Fibroblast of gingiva (primary cell): Measurements from ENCODE around the gene TANC1.
"Not testable (repeated sequence)": the region's sequence is repeated elsewhere in the genome, so short reads cannot be mapped to it uniquely, and the experiment has no call there.

Source experiments
- DNase-seq: peaks from one replicate; pipeline ENCODE4 v3.0.0-alpha.2; 2011; ENCODE audit warnings: low read depth

TANC1 gene

DNA sequence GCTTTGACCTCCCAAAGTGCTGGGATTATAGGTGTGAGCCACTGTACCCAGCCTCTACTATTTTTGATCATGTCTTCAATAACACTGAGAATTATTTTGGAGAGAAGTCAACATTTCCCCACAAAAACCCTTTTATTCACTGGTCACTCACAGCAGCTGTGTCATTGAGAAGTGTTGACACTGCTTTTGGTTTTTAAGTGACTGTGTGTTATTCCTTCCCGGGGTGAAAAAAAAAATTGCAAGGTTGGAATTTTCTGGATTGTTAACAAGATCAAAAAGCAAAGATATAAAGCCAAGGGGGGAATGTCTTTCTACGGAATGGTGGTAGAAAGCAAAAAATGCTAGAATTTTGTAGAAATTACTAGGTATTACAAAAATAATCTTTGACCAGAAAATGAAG is 61.5 kb downstream of the TANC1 start:
- DNase-seq = no peak

DNA sequence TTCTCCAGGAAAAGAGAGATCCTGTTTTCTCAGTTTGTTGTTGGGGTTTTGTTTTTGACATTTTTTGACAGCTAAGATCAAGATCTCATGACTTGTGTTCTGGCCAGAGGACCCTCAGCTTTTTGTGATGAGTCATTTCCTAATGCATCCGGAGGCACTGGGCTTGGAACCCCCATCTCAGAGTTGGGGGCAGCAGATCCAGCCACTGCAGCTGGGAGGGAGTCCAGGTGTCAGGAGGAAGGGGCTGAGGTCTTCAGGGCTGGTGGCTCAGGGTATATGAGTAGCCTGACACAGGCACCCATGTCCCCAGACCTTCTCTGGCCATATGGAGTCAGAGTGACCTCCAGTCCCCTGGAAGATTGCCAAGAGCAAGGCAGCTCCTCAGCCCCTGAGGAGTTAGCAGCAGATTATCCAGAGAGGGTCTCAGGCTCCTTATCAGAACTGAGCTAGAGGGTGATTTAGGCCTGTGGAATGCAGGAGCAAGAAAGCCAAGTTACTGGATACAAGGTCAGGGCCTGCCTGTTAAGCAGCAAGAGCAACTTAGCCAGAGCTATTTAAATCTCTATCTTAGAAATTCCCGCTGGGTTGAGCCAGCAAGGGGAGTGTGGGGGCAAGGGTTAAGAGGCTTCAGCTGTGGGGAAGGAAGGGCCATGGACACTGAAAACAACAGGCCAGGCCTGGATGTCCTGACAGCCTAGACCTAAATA is 62.4 kb downstream of the TANC1 start:
- peak; percentile 80 for DNase-seq

DNA sequence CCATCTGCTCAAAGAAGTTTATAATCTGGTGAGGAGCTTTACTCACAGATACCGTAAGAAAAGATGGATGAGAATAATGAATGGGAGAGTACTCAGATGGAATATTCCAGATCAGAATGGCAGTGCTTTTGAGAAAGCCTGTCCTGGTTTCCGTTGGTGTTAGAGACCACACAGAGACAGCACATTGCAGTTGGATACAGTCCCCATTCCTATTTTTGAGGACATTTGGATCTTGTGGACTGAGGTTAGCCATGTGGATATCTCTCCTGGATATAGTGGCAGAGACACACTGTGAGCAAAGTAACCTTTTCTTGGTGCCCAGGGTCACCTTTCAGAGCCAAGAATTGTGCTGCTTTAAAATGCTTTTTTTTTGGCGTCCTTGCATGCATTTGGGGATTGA is 63.7 kb downstream of the TANC1 start:
- no peak for DNase-seq

DNA sequence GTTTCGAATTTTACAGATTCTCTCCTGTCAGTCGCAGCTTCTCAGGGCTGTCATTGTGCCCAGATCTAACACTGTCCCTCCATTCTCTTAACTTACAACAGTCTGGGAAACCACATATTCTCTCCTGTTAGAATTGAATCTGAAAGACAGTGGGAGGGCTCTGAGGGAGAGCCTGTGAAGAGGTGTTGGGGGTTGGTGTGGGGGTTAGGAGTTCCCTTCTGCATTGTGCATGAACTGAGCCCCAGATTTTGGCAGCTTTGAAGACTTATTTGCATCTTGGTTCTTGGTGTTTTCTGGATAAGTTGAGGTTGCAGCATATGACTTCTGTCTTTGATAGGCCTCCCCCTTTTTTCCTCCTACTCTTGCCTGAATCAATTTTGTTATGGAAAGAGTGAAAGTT is 64.1 kb downstream of the TANC1 start:
- no peak for DNase-seq

DNA sequence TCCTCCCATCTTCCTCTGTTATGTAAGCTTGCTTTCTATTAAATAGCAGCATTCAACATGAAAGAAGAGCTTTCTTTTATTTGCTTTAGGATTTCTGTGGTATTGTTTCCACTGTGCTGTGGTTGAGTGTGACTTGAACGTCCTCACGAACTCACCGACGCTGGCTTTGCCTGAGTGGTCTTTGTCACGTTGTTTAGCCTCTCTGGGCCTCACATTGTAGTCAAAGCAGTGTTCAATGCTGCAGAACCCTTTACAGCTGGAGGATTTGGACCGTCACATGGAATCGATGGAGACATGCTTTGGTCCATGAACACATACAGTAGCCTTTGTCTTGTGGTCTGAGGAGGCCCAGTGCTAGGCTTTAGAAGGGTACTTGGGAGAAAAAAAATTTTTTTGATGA is 66.3 kb downstream of the TANC1 start:
- no peak for DNase-seq

GRCh38 chr2:159035790-159036411 is 67.5 kb downstream of the TANC1 start:
- no peak for DNase-seq

GRCh38 chr2:159036461-159036860 is 68.0 kb downstream of the TANC1 start:
- not testable (repeated sequence) for DNase-seq

DNA sequence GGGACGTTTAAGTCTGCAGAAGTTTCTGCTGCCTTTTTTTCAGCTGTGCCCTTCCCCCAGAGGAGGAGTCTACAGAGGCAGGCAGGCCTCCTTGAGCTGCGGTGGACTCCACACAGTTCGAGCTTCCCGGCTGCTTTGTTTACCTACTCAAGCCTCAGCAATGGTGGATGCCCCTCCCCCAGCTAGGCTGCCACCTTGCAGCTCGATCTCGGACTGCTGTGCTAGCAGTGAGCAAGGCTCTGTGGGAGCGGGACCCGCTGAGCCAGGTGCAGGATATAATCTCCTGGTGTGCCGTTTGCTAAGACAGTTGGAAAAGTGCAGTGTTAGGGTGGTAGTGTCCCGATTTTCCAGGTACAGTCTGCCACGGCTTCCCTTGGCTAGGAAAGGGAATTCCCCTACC is 72.9 kb downstream of the TANC1 start:
- not testable (repeated sequence) for DNase-seq

DNA sequence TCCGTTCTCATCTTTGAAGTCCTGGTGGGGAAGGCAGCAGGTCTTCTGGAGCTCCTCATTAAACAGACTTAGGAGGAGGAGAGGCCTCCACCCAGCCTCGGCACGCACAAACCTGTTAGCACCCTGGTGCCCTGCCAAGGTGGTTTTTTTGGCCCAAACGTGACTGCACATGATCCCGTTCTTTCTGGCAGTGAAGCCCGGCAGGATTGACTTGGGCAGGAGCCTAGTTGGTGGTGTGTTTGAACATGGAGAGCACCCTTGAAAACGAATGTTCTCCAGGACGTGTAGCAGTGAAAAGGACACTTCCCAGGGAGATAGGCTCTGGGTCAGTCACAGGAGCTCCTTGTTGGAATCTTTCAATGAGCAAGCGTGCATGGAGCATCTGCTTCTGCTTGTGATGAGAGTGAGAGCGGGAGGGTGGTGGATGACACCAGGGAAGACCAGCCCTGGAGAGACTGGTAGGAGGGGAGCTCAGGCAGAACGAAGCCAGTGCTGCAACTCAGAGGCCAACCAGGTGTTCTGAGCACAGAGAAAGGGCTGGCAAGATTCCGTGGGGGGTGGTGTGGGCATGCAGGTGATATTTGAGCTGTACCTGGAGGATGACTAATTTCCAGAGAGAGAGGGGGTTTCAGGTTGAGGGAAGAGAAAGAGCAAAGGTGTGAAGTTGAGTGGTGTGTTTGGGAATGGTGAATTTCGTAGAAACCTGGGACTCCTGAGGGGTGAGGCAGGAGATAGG is 73.8 kb downstream of the TANC1 start:
- DNase-seq = no peak

DNA sequence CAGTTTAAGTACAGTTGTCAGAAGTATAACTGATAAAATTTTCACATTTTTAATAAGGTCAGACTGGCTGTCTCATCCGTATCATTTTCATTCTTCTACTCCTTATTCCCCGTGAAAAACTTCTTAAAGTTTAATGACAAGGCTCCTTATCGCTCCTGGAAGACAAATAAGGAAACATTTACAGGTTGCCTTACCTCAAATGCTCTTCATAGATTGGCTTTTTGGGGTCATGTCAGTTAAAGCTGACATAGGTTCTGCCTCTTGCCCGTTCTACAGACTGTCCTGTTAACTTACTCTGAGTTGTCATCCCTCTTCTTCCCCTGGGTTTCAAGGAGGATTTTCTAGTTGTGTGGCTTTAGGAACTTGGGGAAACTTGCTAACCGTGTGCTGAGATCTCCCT is 75.3 kb downstream of the TANC1 start:
- DNase-seq = no peak

- DNase-seq = peak; percentile 68
Measured at GRCh38 chr2:159044804-159045286, 76.4 kb downstream of the TANC1 start.

- no peak for DNase-seq
Measured at GRCh38 chr2:159045545-159046454, 77.4 kb downstream of the TANC1 start.

- peak; percentile 20 for DNase-seq
Measured at GRCh38 chr2:159046966-159047365, 78.5 kb downstream of the TANC1 start.

DNA sequence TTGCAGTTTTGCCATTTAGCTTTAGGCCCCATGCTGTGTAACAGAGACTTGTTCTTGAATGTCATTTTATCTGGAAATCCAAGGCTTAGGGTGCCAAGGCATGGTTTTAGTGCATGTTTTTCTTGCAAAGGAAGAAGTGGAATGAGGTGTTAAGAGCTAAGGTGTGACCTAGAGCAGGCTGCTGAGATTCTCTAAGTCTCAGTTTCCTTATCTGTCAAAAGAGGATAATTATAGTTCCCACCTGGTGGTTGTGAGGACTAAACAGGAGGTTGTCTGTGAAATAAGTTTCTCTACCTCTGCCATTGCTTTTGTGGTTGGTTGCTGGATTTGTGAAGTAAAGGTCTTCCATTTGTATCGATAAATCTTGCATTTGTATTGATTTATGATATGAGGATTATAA is 82.0 kb downstream of the TANC1 start:
- no peak for DNase-seq

GRCh38 chr2:159051133-159051532 is 82.7 kb downstream of the TANC1 start:
- DNase-seq = no peak

- DNase-seq = peak; percentile 50
Measured at GRCh38 chr2:159051661-159052060, 83.2 kb downstream of the TANC1 start.

GRCh38 chr2:159052157-159052601 is 83.7 kb downstream of the TANC1 start:
- DNase-seq = peak; percentile 26

DNA sequence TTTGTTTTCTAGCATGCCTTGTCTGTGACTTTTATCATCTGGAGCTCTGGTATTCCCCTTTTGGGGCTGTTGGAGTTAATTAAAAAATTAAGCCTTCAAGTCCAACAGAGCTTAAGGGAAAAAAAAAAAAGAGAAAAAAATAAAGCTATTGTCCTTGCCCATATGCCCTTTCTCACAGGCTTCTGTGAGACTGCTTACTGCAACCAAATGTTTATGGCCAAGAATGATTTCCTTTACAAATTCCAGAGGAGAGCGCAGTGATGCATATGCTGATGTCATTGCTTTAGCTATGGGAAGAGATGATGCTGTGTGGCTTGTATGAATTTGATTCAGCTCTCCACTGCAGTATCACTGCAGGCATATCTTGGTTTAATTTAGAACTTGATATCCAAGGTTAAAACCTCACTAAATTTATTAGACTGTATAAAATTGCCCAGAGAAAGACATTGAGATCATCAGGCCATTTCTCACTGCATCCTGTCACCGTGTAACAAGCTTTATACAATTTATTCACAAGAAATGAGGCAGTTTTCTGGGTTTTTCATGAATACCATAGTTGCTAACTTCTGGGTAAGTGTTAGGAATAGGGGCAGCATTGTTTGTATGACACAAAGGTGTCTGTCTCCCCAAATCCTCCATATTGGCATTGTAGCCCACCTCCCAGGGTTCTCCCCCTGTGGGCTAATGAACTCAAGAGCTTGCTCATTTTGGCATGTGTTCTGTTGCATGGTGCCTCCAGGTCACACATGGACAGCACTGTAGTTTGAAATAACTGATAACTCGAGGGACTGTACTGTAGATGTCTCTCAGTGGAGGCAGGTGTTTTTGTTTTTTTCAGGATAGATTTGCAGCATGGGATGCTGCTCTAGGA is 85.0 kb downstream of the TANC1 start:
- DNase-seq = peak; percentile 80

DNA sequence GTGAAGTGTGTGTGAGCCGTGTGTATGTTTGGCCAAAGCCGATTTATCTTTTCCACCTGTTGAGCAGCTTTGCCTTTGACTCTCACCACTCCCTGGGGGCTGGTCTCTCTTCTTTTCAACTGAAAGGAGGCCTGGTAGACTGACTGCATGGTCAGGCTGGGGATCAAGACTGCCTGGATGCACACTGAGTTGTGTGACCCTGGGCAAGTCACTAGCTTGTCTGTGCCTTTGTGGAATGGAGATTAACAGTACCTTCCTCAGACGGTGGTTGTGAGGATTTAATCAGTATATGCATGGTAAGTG is 85.5 kb downstream of the TANC1 start:
- DNase-seq = no peak

DNA sequence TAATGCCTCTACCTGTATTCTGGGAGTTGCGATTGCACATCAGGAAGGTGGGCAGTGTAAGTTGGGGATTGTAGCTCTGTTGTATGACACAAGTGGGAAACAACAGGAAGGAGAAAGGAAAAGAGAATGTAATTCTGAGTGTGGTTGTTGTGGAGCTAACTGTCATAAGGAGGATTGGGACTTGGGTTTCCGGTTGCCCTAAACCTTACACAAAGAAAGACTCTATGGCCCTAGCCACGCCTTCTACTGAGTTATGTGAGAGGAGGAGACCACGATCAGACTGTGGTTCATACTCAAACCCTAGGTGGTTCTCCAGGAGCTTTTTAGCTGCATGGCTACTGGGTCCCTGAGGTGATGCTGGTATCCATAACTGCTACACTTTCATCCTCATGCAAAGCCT is 86.5 kb downstream of the TANC1 start:
- DNase-seq = no peak

GRCh38 chr2:159060518-159060917 is 92.1 kb downstream of the TANC1 start:
- no peak for DNase-seq
